ENCODE results near the gene ZYX.

Gene ZYX

DNA sequence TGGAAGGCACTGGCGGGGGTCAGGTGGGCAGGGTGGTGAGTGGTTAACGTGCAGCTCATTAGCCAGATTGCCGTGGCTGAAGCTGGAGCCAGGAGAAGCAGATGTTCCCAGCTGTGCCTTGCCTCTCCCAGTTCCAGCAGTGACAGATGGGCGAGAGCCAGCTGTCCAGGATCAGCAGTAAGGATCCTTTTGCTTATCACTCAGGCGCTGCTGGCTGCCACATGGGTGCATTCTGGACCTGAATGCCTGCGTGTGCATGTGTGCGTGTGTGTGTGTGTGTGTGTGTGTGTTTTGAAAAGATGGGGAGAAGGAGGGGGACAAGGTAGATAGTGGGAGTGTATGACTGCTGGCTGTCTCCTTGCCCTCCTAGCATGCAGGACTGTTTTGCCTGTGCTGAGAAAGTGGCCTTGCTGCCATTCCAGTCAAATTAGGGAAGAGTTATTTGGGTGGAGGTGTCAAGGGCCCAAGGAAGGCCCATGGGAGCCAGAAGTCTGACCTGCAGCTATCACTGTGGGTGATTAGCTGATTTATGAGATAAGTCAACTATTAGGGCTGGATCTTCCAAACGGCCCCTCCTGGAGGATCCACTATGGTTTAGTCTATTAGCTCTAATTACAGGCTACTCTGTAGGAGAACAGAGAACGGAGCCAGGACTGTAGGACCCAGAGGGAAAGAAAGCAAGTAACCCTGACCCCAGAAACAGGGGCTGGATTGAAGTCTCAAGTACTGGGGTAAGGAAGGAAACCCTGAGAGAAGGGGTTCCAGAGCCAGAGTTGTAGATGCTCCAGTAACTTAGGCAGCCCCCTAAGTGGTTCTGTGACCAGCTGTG, 24.2 kb downstream of the ZYX start:
- no peak overlapping the region for H3K27ac ChIP-seq

DNA sequence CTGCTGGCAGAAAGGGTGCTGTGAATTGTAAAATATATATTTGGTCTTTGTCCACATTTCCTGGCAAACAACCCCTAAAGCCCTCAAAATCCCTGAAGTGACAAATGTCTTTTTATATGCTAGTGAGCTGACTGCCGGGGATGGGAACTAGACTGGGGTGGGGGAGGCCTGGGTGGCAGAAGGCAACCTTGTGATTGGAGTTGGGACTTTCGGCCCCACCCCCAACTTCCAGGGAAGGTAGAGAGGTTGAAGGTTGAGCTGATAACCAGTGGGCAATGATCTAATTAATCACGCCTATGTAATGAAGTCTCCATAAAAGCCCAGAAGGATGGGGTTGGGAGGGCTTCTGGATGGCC, 24.8 kb downstream of the ZYX start:
- TF ChIP-seq, protein P1, sequence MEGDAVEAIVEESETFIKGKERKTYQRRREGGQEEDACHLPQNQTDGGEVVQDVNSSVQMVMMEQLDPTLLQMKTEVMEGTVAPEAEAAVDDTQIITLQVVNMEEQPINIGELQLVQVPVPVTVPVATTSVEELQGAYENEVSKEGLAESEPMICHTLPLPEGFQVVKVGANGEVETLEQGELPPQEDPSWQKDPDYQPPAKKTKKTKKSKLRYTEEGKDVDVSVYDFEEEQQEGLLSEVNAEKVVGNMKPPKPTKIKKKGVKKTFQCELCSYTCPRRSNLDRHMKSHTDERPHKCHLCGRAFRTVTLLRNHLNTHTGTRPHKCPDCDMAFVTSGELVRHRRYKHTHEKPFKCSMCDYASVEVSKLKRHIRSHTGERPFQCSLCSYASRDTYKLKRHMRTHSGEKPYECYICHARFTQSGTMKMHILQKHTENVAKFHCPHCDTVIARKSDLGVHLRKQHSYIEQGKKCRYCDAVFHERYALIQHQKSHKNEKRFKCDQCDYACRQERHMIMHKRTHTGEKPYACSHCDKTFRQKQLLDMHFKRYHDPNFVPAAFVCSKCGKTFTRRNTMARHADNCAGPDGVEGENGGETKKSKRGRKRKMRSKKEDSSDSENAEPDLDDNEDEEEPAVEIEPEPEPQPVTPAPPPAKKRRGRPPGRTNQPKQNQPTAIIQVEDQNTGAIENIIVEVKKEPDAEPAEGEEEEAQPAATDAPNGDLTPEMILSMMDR (conservative IDR thresholded peaks at IDR 0.05): no peak
- no peak for TF ChIP-seq ZFX (IDR thresholded peaks at IDR 0.05)
- no peak overlapping the region for H3K27ac ChIP-seq

More for the DNA sequence above, 24.2 kb downstream of the ZYX start:
- TF ChIP-seq, protein P1 (conservative IDR thresholded peaks at IDR 0.05): no peak
- no peak for TF ChIP-seq ZFX (IDR thresholded peaks at IDR 0.05)

DNA sequence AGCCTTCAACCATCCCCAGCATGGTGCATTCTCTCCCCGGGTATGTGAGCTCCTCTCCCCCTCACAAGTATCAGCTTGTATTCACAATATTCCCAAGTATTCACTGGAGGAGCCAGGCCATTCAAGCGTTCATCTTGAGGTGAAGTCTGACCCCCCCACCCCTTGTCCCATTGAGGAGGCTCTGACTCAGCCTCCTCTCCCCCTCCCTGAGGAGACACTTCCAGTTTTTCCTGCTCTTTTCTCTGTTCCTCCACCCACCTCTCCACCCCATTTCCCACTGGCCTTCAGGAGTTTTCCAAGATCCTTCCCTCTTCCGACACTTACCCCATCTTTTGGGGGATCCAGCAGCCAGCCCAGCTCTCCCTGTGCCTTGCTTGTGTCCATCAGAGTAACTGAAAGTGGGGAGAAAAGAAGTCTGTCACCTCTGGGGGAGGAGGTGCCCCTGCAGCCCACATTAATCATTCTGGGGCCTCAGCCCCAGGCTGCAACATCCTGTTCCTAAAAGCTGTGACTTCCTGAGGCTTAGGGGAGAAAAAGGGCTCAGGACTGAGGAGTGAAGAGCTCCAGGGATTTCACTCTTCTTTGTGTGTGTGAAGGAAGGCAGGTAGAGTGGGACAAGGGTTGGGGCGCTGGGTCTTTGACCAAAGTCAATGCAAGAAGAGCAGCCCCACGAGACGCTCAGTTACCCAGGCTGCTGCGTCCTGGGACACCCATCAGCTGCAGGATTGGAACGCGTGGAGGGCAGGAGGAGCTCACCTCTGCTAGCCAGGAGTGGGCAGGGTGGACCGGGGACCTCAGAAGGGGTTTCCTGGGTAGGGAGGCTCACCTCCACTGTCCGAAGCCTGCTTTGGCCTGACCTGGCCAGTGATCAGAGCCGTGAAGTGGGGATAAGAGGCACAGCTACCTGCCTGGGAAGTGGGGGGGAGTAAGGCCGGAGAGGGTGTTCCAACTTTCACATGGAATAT, 26.4 kb downstream of the ZYX start:
- TF ChIP-seq ZFX (IDR thresholded peaks at IDR 0.05): no peak
- TF ChIP-seq, protein P1 (conservative IDR thresholded peaks at IDR 0.05): no peak
- peak overlapping the region; percentile 67 for H3K27ac ChIP-seq

DNA sequence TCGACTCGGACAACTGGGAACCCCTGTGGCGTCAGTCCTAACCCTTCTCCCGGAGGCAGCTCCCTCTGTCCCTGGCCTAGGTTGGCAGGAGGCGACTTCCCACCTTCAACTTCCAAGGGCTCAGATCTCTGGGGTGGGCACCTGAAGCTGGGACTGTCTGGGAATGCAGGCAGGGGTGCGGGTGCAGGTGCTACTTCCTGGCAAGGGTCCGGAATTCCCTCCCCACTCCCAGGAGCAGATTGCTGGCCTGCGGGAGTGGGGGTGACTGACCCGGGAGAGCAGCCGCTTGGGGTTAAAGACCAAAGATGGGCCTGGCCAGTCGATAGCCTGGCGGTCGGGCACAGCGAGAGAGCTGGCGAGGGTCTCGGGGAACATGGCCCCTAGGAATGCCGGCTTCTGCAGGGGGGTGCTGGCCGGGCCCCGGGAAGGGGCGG, 27.1 kb downstream of the ZYX start:
- H3K27ac ChIP-seq: peak overlapping the region; percentile 67
- TF ChIP-seq, protein P1 (conservative IDR thresholded peaks at IDR 0.05): no peak
- TF ChIP-seq ZFX (IDR thresholded peaks at IDR 0.05): peak; percentile 22; the same call in 1 of the 2 replicates

DNA sequence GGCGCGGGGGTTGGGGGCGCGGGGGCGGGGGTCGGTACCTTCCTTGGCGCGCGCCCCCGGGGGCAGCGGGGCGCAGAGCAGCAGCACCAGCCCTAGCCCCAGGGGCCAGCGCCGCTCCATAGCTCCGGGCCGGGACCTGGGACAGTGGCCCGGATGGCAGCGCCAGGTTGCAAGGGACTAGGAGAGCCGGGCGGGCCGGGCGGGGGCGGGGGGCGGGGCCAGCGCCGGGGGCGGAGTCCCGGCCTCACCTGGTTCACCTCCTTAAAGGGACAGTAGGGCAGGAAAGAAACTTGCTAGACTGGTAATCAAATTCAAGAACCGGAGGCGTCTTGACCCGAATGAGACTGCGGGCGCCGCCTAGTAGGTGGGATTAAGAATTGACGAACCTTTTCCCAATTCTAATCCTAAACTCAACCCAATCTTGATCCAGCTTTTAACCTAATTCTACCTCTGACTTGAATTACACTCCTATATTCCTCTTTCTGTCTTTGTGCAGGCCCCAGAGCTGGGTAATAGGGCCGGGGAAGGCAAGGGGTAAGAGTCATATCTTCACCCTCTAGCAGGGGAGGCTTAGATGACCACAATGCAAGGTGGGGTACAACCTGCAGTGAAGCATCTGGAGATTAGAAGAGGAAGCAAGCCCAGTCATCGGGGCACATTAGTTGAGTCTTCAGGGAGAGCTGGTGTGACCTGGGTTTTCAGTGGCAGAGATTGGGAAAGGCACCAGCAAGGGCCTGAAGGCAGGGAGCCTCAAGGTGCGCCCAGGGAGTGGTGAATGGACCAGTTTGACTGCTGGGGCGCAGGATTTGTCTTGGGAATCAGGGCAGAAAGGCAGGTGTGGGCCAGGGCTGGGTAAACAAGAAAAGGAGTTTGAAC, 27.8 kb downstream of the ZYX start, which contains the start of gene EPHA1:
Gene EPHA1, minus strand, starts transcription at position 171 of the 876 bp plus-strand sequence. Its CDS starts 51 bp downstream, at position 120.
- H3K27ac ChIP-seq: peak within 1 kb of the TSS; percentile 67
- no peak for TF ChIP-seq ZFX (IDR thresholded peaks at IDR 0.05)
- TF ChIP-seq, protein P1 (conservative IDR thresholded peaks at IDR 0.05): peak; percentile 84

DNA sequence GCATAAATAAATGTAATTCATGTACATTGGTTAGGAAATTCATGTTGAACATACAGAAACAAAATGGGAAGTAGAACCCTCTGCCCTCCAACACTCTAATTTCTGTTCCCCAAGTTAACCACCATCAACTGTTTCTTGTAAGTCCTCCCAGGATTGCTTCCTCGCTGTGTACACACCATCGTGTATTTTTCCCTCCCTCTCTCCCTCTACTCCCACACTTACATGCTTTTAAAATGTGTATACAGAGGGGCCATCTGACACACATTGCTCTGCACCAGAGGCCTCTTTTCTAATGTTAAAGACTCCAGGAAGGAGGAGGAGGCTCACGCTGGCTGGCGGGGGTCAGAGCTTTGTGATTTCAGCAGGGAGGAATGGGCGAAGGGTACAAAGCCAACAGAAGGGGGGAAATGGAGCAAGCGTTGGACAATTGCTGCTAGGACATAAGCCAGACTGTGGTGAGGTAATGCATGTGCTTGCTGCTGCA, 29.4 kb downstream of the ZYX start:
- no peak overlapping the region for H3K27ac ChIP-seq
- TF ChIP-seq, protein P1 (conservative IDR thresholded peaks at IDR 0.05): no peak
- no peak for TF ChIP-seq ZFX (IDR thresholded peaks at IDR 0.05)

Data from C4-2B (cell line).